ENCODE measurements around the gene TST.

The TST gene

DNA sequence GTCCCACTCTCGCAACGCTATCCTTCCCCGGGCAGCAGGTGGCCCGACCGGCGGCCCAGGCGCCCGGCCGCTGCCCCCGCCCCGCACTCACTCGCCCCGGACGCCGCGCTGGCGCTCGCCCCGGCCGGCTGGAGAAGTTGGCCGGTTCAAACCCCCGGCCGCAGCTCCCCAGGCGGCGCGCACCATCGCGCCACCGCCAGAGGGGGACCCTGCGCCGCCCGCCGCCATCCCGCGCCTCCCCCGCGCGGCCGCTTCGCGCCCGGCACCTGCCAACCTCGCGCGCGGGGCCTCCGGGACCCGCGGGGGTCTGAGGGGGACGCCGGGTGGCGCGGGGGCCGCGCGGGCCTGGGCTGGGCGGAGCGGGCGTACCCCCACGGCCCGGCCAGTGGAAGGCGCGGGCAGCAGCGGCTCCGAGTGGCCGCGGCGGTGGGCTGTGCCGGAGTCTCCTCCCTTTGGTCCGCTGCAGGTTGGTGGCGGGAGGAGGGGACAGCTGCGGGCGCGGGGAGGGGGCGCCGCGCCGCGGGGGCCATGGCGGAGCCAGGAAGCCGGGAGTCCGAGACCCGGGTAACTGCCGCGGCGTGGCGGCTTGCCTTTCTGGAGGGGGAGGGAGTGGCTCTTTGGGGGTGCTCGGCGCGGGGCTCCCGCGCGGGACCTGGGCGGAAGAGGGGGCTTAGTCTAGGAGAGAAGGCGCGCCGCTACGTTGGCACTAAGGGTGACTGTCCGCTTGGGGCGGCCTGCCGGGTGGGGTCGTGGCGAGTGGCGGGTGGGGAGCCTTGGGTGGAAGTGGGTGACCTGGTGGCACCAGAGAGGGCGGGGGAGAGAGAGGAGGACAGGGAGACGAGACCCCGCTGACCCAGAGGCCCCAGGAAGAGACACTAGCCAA lies at the start of gene TST, which contains the start of gene MPST:
Gene TST, minus strand, starts transcription at position 139 of the 883 bp plus-strand sequence. CDS start 715 bp downstream, outside the sequence.
Gene MPST, plus strand, starts transcription at position 434 of the 883 bp plus-strand sequence. Its CDS starts 95 bp downstream, at position 529.
- DNase-seq (ENCODE audit: low read depth, low spot score), result peak; percentile 52

DNA sequence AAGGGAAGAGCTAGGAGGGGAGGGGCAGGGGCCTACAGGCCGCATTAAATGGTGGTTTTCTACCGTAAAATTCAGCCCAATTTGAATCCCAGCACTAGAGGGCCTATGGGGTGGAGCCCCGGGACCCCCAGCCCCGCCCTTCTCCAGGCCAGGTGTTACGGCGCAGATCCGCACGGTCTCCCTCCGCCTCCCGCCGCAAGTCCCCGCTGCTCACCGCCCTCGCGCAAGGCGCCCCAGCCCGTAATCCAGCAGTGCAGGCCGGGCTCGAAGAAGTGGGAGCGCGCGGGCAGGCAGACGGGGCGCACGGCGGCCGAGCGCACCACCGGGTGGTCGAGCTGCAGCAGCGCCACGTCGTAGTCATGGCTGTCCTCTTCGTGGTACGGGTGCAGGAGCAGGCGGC lies 49.6 kb upstream of the TST start:
- peak; percentile 56 for DNase-seq (ENCODE audit: low read depth, low spot score)

DNA sequence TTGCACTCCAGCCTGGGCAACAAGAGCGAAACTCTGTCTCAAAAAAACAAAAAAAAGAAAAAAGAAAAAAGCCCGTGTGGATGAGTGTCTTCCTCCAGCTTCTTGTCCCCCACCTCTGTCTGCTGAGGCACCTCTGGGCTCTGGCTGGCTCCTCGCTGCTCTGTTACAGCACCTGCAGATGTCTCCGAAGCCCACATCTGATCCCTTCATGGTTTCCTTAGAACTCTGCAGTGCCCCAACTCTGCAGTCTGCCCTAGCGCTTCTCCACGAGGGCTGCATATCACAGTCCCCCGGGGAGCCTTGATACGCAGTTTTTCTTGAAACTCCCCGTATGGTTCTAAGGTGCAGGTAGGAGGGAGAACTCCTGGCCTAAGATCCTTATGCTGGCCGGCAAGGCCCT lies 48.2 kb upstream of the TST start:
- no peak for DNase-seq (ENCODE audit: low read depth, low spot score)

- DNase-seq (ENCODE audit: low read depth, low spot score), result no peak
Observed at GRCh38 chr22:37065961-37066360, 46.7 kb upstream of the TST start.

DNA sequence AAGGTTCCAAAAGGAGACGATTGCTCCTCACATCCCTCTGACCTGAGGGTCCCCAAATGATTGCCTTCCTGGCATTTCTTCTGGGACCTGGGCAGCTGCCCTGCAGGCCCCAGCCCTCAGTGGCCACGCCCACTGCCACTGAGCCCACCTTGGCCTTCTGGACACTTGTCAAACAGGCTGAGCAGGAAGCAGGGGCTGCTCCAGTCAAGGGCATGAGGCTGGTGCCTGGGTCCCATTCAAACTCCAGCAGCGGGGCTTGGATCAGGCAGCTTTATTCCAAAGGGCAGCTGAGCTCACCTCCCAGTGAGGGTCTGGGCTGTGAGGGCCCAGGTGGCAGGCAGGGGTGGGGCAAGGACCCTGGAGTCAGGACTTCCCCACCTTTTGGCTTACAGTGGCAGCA lies 45.9 kb upstream of the TST start:
- no peak for DNase-seq (ENCODE audit: low read depth, low spot score)

DNA sequence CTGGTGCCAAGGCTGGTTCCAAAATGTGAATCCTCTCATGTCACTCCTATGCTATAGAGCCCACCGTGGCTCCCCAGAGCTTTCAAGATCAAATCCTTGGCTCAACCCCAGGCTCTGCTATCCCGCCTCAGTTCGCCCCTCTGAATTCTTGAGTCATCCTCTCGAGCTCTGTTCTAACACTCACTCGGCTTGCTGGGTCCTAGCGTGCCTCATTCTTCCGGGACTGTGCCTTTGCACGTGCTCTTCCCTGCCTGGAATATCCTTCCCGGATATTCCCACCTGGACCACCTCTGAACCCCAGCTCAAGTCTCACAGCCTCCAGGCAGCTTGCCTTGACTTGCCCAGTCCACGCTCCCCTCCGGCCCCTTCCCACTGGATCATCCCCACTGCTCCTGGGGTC lies 45.3 kb upstream of the TST start:
- DNase-seq (ENCODE audit: low read depth, low spot score), result no peak

- DNase-seq (ENCODE audit: low read depth, low spot score), result no peak
Observed at GRCh38 chr22:37063431-37064420, 44.5 kb upstream of the TST start.

GRCh38 chr22:37062702-37063381 lies 43.6 kb upstream of the TST start:
- no peak for DNase-seq (ENCODE audit: low read depth, low spot score)

- no peak for DNase-seq (ENCODE audit: low read depth, low spot score)
Observed at GRCh38 chr22:37062376-37062675, 43.1 kb upstream of the TST start.

DNA sequence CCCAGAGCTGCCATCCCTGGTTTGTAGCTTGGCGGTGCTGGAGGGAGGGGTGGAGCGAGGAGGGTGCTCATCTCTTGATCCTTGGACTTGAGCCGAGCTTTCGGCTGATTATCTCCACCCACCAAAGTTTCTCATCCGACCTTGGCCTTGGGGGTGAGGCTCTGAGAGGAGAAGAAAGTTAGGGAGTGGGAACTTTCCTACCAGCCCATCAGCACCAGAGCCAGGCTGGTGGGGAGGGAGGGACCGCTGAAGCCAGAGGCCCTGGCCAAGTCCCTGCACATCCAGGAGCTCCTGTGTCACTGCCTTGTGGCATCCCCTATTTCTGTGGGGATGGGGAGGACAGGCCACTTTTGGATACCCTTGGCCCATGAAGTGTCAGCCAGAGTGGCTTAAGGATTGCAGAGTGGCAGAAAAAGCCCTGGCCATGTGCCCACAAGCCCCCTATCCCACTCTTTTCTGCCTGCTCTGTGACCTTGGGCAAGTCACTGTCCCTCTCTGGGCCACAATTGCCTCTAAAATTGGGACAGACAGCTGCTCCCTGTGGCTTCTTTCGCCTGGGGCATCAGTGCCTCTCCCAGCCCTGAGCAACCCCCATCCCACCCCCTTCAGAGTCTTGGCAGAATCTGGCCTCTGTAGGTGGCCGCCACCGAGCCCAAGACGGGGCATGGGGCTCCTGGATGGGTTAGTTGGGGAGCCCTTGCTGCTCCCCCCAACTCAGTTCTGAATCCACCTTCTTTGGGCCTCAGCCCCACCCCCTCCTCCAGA lies 42.5 kb upstream of the TST start:
- DNase-seq (ENCODE audit: low read depth, low spot score), result no peak

DNA sequence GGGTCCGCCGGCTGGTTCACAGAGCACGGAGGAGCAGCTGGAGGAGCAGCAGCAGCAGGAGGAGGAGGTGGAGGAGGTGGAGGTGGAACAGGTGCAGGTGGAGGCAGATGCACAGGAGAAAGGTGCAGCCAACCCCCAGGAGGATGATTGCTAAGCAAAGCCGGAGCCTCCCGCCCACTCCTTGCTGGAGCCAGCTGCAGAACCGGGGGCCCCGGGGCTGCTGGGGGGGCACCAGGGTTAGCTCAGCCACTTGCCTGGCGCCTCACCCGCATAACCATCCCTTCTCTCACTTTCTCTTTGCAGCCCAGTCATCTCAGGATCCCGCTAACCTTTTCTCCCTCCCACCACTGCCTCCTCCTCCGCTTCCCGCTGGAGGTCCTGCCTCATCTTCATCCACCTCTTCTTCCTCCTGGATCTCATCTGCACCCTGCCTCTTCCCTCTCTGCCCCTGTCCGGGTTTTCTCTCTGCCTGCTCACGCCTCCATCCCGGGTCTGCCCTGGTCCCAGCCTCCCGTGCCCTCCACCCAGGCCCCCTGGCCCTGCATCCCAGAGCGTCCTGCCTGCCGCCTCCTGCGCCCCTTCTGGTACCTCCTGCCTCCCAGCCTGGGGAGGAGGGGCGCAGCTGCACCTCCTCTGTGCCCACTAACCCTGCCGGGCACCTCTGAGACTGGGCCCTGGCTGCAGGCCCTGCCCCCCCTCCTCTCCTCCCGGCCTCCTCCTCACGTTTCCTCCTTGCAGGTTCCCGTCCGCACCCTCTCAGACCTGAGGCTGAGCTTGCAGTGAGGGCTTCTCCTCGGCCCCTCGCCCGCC lies 41.8 kb upstream of the TST start:
- no peak for DNase-seq (ENCODE audit: low read depth, low spot score)

GRCh38 chr22:37059876-37060449 lies 40.7 kb upstream of the TST start:
- no peak for DNase-seq (ENCODE audit: low read depth, low spot score)

- DNase-seq (ENCODE audit: low read depth, low spot score), result no peak
Observed at GRCh38 chr22:37058917-37059701, 39.9 kb upstream of the TST start.

DNA sequence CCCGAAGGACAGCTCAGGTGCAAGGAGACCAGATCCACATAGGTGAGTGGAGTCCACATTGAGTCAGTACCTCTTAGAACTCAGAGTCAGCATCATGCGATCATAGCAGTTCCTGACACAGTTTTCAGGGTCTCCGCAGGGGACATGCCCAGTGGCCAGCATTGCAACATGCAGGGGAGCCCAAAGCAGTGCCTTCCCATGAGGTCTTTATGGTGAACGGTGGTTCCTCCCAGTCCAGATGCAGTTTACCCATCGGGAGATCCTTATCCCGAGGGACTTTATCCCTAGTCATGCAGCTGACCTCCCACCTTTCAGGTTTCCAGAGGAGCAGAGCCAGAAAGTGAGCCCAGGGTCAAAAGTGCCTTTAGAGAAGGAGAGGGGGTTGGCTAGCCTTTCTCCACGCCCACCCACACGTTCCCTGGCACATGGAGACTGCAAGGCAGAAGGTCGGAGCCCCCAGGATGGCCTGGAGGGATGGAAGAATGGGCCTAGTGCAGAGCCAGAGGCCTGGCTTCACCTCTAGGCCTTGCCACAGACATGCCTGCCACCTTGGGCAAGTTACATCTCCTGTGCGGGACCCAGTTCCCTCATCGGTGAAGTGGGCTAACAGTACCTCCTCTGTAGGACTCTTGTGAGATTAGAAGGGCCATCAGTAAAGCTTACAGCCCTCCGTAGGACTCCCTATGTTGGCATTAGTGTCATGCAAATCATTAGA lies 38.7 kb upstream of the TST start:
- no peak for DNase-seq (ENCODE audit: low read depth, low spot score)

DNA sequence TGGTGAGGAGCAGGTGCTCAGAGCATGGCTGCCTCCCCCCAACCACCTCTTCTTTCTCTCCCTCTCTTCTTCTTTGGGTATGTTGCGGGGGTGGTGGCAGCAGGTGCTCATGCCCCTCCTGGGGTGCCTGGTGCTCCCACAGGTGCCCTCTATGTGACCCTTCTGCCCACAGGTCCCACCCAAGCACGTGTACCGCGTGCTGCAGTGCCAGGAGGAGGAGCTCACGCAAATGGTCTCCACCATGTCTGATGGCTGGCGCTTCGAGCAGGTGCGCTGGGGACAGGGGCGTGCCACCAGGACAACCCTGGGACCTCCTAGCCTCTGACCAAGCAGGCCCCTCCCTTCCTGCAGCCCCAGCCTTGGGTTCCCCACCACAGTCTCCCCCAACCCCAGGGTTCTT lies 38.0 kb upstream of the TST start:
- DNase-seq (ENCODE audit: low read depth, low spot score), result no peak

- DNase-seq (ENCODE audit: low read depth, low spot score), result no peak
Observed at GRCh38 chr22:37056246-37056645, 37.0 kb upstream of the TST start.

- DNase-seq (ENCODE audit: low read depth, low spot score), result no peak
Observed at GRCh38 chr22:37054600-37055365, 35.5 kb upstream of the TST start.

DNA sequence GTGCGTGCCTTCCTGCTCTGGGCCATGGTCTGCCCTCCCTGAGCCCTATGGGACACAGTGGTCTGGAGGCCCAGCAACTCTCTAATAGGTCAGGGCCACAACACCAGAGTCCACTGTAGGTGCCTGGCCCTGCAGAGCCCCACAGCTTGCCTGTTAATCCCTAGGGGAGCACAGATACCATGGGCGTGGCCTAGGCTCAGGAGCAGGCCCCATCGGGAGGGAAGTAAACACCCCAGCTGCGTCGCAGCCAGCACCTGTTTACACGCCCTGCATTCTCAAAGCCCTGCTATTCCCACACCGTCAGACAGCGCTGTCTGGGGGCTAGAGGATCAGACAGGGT lies 34.8 kb upstream of the TST start:
- no peak for DNase-seq (ENCODE audit: low read depth, low spot score)

All from ELF-1 (cell line).